ENCODE measurements around the gene TMEM45B. TPM values are rescaled to one million over a fixed set of nuclear protein-coding genes. Genes with fewer than 3 reads are reported as not detected.

The TMEM45B gene
- total RNA-seq, 3 donors from 2014 or later (not counting 1 experiment from before 2014, with no cell fraction given), result 0.40 TPM; not detected in 2

DNA sequence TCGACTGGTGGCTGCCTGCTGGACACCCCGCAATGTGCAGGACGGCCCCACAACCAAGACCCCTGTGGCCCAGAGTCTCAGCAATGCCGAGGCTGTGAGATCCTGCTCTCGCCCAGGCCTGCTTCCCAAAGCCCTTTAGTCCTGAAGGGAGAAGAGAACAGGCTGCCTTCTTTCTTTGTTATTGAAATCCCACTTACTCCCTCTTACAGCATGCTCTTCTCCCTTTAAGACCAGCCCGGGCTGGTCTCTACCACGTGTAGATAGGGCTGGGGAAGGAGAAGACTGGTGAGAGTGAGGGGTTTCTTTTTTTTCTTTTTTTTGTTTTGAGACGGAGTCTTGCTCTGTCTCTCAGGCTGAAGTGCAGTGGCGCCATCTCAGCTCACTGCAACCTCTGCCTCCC, 21.3 kb downstream of the TMEM45B start:
- peaks cover 0 to 4% of the 10 kb centered on the region in 2 donors for H3K27me3 Mint-ChIP-seq (ENCODE audit: low read depth in 2 of 2)
- H3K4me1 Mint-ChIP-seq, result peaks cover 3% of the 10 kb centered on the region in 2 donors
- Histone ChIP-seq H3K4me3 (ENCODE audit: low read length) (no peak overlapping the region), H3K9me3 (ENCODE audit: control insufficient read depth, insufficient read depth, low read length) (no peaks in the 10 kb centered on the region), H3K27ac (ENCODE audit: low read length) (no peak overlapping the region), H3K4me1 (ENCODE audit: control insufficient read depth, insufficient read depth, low read length) (no peaks in the 10 kb centered on the region), H3K27me3 (ENCODE audit: control insufficient read depth, insufficient read depth, low read length) (no peaks in the 10 kb centered on the region), H3K36me3 (ENCODE audit: control insufficient read depth, insufficient read depth, low read length) (no peaks in the 10 kb centered on the region)
- TF ChIP-seq, protein P1, sequence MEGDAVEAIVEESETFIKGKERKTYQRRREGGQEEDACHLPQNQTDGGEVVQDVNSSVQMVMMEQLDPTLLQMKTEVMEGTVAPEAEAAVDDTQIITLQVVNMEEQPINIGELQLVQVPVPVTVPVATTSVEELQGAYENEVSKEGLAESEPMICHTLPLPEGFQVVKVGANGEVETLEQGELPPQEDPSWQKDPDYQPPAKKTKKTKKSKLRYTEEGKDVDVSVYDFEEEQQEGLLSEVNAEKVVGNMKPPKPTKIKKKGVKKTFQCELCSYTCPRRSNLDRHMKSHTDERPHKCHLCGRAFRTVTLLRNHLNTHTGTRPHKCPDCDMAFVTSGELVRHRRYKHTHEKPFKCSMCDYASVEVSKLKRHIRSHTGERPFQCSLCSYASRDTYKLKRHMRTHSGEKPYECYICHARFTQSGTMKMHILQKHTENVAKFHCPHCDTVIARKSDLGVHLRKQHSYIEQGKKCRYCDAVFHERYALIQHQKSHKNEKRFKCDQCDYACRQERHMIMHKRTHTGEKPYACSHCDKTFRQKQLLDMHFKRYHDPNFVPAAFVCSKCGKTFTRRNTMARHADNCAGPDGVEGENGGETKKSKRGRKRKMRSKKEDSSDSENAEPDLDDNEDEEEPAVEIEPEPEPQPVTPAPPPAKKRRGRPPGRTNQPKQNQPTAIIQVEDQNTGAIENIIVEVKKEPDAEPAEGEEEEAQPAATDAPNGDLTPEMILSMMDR (IDR thresholded peaks at IDR 0.05), result no peak
- intact Hi-C loops (cut with micrococcal nuclease), result no loop called here
- H3K27ac Mint-ChIP-seq, result no peak overlapping the region
- H3K4me3 Mint-ChIP-seq, result no peak overlapping the region
- no peaks in the 10 kb centered on the region for H3K36me3 Mint-ChIP-seq
- no peak for DNase-seq
- WGBS (ENCODE audit: insufficient coverage), result 94% methylated on average over 7 of the region's 9 CpGs
- peaks cover 0 to 2% of the 10 kb centered on the region in 2 donors for H3K9me3 Mint-ChIP-seq
- no peak for ATAC-seq

DNA sequence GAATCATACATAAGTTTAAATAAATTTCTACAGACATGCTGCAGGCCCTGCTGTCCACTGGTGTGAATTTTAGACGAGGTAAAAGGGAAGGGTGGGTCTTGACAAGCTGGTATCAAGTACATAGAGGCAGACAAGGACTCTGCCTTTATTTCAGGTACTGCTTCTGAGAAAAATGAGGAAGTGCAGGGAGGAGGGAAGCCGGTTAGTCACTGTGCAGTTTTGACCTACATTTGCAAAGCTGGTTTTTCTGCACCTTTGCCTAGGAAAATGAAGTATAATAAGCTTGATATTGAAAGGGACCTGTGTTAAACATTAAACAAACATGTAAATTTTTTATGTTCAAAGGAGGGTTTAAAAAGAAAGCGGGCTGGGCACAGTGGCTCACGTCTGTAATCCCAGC, 24.6 kb downstream of the TMEM45B start:
- no peaks in the 10 kb centered on the region for H3K36me3 Mint-ChIP-seq
- no peak overlapping the region for H3K27ac Mint-ChIP-seq
- 42% methylated on average over 4 of the region's 4 CpGs for WGBS (ENCODE audit: insufficient coverage)

GRCh38 chr11:129842138-129842537, 26.5 kb downstream of the TMEM45B start:
- Mint-ChIP-seq H3K27me3 (ENCODE audit: low read depth in 2 of 2) (peaks cover 4 to 6% of the 10 kb centered on the region in 2 donors), H3K36me3 (no peaks in the 10 kb centered on the region), H3K27ac (no peak overlapping the region), H3K4me1 (peaks cover 13 to 17% of the 10 kb centered on the region in 2 donors), H3K4me3 (no peak overlapping the region), H3K9me3 (peaks cover 0 to 2% of the 10 kb centered on the region in 2 donors)
- ATAC-seq (no peak), DNase-seq (peak in 1 of 2 donors; percentile 24)
- Histone ChIP-seq H3K4me3 (ENCODE audit: low read length) (no peak overlapping the region), H3K27me3 (ENCODE audit: control insufficient read depth, insufficient read depth, low read length) (no peaks in the 10 kb centered on the region), H3K4me1 (ENCODE audit: control insufficient read depth, insufficient read depth, low read length) (peaks cover 2% of the 10 kb centered on the region), H3K36me3 (ENCODE audit: control insufficient read depth, insufficient read depth, low read length) (no peaks in the 10 kb centered on the region), H3K27ac (ENCODE audit: low read length) (no peak overlapping the region), H3K9me3 (ENCODE audit: control insufficient read depth, insufficient read depth, low read length) (no peaks in the 10 kb centered on the region)
- TF ChIP-seq, protein P1 (IDR thresholded peaks at IDR 0.05), result no peak
- WGBS (ENCODE audit: insufficient coverage), result 73% methylated on average over 2 of the region's 2 CpGs
- intact Hi-C loops (cut with micrococcal nuclease), result no loop called here

More for the DNA sequence above, 24.6 kb downstream of the TMEM45B start:
- TF ChIP-seq, protein P1 (IDR thresholded peaks at IDR 0.05), result no peak
- peaks cover 0 to 2% of the 10 kb centered on the region in 2 donors for H3K9me3 Mint-ChIP-seq
- Histone ChIP-seq H3K27me3 (ENCODE audit: control insufficient read depth, insufficient read depth, low read length) (no peaks in the 10 kb centered on the region), H3K4me1 (ENCODE audit: control insufficient read depth, insufficient read depth, low read length) (no peaks in the 10 kb centered on the region), H3K36me3 (ENCODE audit: control insufficient read depth, insufficient read depth, low read length) (no peaks in the 10 kb centered on the region), H3K9me3 (ENCODE audit: control insufficient read depth, insufficient read depth, low read length) (no peaks in the 10 kb centered on the region), H3K4me3 (ENCODE audit: low read length) (no peak overlapping the region), H3K27ac (ENCODE audit: low read length) (no peak overlapping the region)
- intact Hi-C loops (cut with micrococcal nuclease), result no loop called here
- DNase-seq (no peak), ATAC-seq (no peak)
- H3K4me3 Mint-ChIP-seq, result no peak overlapping the region
- peaks cover 4 to 6% of the 10 kb centered on the region in 2 donors for H3K27me3 Mint-ChIP-seq (ENCODE audit: low read depth in 2 of 2)
- peaks cover 5 to 8% of the 10 kb centered on the region in 2 donors for H3K4me1 Mint-ChIP-seq
